NT2/D1 (cell line): ENCODE measurements around the gene KRTAP2-1.
"Not testable (repeated sequence)": the region's sequence is repeated elsewhere in the genome, so short reads cannot be mapped to it uniquely, and the experiment has no call there.

Source experiments
- DNase-seq: peaks from one replicate; pipeline ENCODE4 v3.0.0-alpha.2; 2011; ENCODE audit warnings: low read depth, low spot score
- H3K27me3 ChIP-seq: 2 replicates; pipeline ENCODE4 v1.6.0; 2011; ENCODE audit warnings: mild to moderate bottlenecking; ENCODE audit not compliant: insufficient read length, insufficient read depth
- H3K36me3 ChIP-seq: 2 replicates; pipeline ENCODE4 v1.6.1; 2011; ENCODE audit warnings: mild to moderate bottlenecking, low read length, mixed read lengths; ENCODE audit not compliant: insufficient read depth, insufficient read length
- H3K4me1 ChIP-seq: 2 replicates; pipeline ENCODE4 v1.5.1; 2011; ENCODE audit not compliant: insufficient read depth, insufficient read length
- H3K4me3 ChIP-seq: 2 replicates; pipeline ENCODE4 v1.5.1; 2011; ENCODE audit warnings: low read depth; ENCODE audit not compliant: insufficient read length
- H3K9ac ChIP-seq: 2 replicates; pipeline ENCODE4 v1.6.0; 2011; ENCODE audit warnings: low read depth; ENCODE audit not compliant: insufficient read length
- H3K9me3 ChIP-seq: 2 replicates; pipeline ENCODE4 v1.5.1; 2011; ENCODE audit warnings: mild to moderate bottlenecking, low read length; ENCODE audit not compliant: insufficient read depth
- SUZ12 ChIP-seq: IDR thresholded peaks from 2 replicates; pipeline ENCODE4 v1.6.1; 2011; ENCODE audit not compliant: insufficient read length, insufficient read depth; ENCODE audit errors: extremely low read depth
- YY1 ChIP-seq: IDR thresholded peaks from 2 replicates; pipeline ENCODE4 v1.6.1; 2011; ENCODE audit not compliant: insufficient read length, insufficient read depth
- ZNF274 ChIP-seq: IDR thresholded peaks from 2 replicates; pipeline ENCODE4 v1.6.1; 2011; ENCODE audit warnings: mild to moderate bottlenecking, low read depth, low read length

KRTAP2-1 gene

GRCh38 chr17:41008811-41009210, 38.3 kb downstream of the KRTAP2-1 start, which contains the start of gene KRTAP3-1:
TSS of gene KRTAP3-1 (minus strand) at chr17:41009128. CDS start at chr17:41009074, 54 bp downstream.
- DNase-seq: no peak
- no peaks in the 10 kb centered on the region for H3K36me3 ChIP-seq
- H3K4me3 ChIP-seq: no peak within 1 kb of the TSS
- TF ChIP-seq ZNF274 (no peak), YY1 (no peak), SUZ12 (no peak)
- H3K27me3 ChIP-seq: no peaks in the 10 kb centered on the region
- no peaks in the 10 kb centered on the region for H3K9me3 ChIP-seq
- no peak within 1 kb of the TSS for H3K9ac ChIP-seq
- peaks cover 4% of the 10 kb centered on the region for H3K4me1 ChIP-seq

DNA sequence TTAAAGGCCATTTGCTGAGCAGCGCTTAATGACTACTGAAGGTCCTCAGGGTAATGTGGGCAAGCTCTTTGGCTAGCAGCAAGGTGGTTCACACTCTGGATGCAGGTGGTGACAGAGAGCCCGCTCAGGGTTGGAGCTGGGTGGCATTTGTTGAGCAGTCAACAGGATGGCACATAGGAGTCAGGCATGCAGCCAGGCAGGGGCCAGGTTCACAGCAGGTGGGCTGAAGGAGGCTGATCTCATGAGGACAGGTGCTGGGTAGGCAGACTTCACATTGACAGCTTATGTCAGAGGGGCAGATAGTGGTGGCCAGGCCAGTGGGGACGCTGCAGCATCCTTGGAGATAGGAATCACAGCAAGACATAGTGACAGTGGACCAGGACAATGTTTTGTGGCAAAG, 42.7 kb downstream of the KRTAP2-1 start:
- Histone ChIP-seq H3K4me1 (peaks cover 4% of the 10 kb centered on the region), H3K27me3 (no peaks in the 10 kb centered on the region), H3K9ac (no peak overlapping the region), H3K36me3 (no peaks in the 10 kb centered on the region), H3K4me3 (no peak overlapping the region), H3K9me3 (no peaks in the 10 kb centered on the region)
- DNase-seq: no peak
- TF ChIP-seq ZNF274: no peak
- no peak for TF ChIP-seq SUZ12
- no peak for TF ChIP-seq YY1

DNA sequence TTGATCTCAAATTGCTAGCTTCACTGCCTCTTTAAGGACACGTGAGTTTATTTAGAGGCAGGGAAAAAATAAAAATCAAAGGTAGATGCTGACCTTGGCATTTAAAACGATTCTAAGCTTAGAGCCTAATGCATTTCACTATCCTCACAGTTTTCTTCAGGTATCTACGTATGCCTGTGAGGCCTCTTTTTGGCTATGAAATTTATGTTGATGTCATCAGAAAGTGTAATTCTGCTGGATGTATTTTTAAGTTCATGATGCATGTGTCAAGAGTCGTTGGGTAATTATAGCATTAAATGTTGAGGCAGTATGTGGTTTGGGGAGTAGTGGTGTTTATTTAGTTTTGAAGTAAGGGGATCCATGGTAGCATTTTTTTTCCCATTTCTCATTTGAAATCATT, 43.2 kb downstream of the KRTAP2-1 start:
- Histone ChIP-seq H3K9me3 (no peaks in the 10 kb centered on the region), H3K36me3 (no peaks in the 10 kb centered on the region), H3K9ac (no peak overlapping the region), H3K27me3 (no peaks in the 10 kb centered on the region), H3K4me3 (no peak overlapping the region), H3K4me1 (peaks cover 4% of the 10 kb centered on the region)
- DNase-seq: no peak
- TF ChIP-seq ZNF274: no peak

- Histone ChIP-seq H3K4me1 (no peaks in the 10 kb centered on the region), H3K4me3 (no peak overlapping the region), H3K36me3 (no peaks in the 10 kb centered on the region), H3K27me3 (no peaks in the 10 kb centered on the region), H3K9me3 (no peaks in the 10 kb centered on the region), H3K9ac (no peak overlapping the region)
- DNase-seq: no peak
- TF ChIP-seq SUZ12: no peak
- no peak for TF ChIP-seq ZNF274
- no peak for TF ChIP-seq YY1
These were observed 44.3 kb downstream of the KRTAP2-1 start for GRCh38 chr17:41002814-41003213.

- TF ChIP-seq ZNF274 (no peak), SUZ12 (no peak), YY1 (no peak)
- Histone ChIP-seq H3K9ac (no peak overlapping the region), H3K36me3 (no peaks in the 10 kb centered on the region), H3K4me1 (no peaks in the 10 kb centered on the region), H3K27me3 (no peaks in the 10 kb centered on the region), H3K4me3 (no peak overlapping the region), H3K9me3 (no peaks in the 10 kb centered on the region)
- DNase-seq: no peak
These were observed 45.3 kb downstream of the KRTAP2-1 start for GRCh38 chr17:41001795-41002194.

DNA sequence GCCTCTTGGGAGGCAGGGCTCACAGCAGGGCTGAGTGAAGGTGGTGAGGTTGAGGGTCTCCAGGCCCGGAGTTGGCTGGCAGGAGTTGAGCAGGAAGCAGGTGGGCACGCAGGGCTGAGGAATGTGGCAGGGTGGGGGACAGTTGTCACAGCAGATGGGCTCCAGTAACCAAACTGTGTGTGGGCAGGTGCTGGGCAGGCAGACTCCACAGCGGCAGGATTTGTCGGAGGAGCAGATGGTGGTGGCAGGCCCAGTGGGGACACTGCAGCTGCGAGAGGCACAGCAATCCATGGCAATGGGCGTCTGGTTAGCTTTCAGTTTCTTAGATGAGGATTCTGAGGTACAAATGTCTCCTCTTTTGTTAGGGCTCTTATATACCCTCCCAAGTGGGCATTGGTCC, 47.6 kb downstream of the KRTAP2-1 start, which contains the start of gene KRTAP3-2:
Gene KRTAP3-2, minus strand, starts transcription at position 344 of the 400 bp plus-strand sequence. Its CDS starts 53 bp downstream, at position 291.
- not testable (repeated sequence) for H3K4me3 ChIP-seq, H3K9me3 ChIP-seq, H3K27me3 ChIP-seq, H3K4me1 ChIP-seq, H3K9ac ChIP-seq, DNase-seq, H3K36me3 ChIP-seq

GRCh38 chr17:40997361-40997760, 49.8 kb downstream of the KRTAP2-1 start:
- Histone ChIP-seq H3K9me3 (no peaks in the 10 kb centered on the region), H3K9ac (no peak overlapping the region), H3K27me3 (no peaks in the 10 kb centered on the region), H3K4me3 (no peak overlapping the region), H3K36me3 (no peaks in the 10 kb centered on the region), H3K4me1 (peaks cover 2% of the 10 kb centered on the region)
- no peak for DNase-seq
- no peak for TF ChIP-seq ZNF274
- no peak for TF ChIP-seq SUZ12
- no peak for TF ChIP-seq YY1

DNA sequence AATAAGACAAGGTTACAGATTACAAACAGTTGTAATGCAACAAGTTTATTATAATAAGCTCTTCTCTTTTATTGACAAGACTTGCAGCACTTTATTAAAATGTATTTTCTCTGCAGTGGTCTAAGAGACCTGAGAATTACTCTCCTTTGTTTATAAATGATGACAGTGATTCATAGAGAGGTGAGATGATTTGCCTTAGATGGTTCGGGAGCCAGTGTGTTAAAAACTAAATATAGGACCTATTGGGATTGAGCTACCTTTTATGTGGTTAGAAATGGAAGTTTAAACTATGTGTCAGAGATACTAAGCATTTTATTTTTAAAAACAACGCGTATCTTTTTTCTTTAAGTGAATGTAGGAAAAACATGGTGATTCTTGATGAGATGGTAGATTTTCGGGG, 50.3 kb downstream of the KRTAP2-1 start:
- no peak for TF ChIP-seq SUZ12
- no peak for TF ChIP-seq YY1
- TF ChIP-seq ZNF274: no peak
- Histone ChIP-seq H3K9me3 (no peaks in the 10 kb centered on the region), H3K36me3 (no peaks in the 10 kb centered on the region), H3K27me3 (no peaks in the 10 kb centered on the region), H3K4me3 (no peak overlapping the region), H3K4me1 (peaks cover 2% of the 10 kb centered on the region), H3K9ac (no peak overlapping the region)
- DNase-seq: no peak
